Muscle layer of duodenum (tissue), 2 donors: ENCODE measurements around the gene OR51E2.

Source experiments
- H3K27ac ChIP-seq: one replicate; pipeline ENCODE4 v1.7.0; 2013; ENCODE audit warnings: mild to moderate bottlenecking, low read length
- H3K27me3 ChIP-seq: one replicate; pipeline ENCODE4 v1.7.0; 2013; ENCODE audit warnings: low read depth, mild to moderate bottlenecking, control low read depth, low read length
- H3K36me3 ChIP-seq, 2 donors: one replicate each; pipeline ENCODE4 v1.7.0; 2013; ENCODE audit warnings: low read length in 2 of 2, control low read depth in 1 of 2, mild to moderate bottlenecking in 1 of 2; ENCODE audit not compliant: insufficient read depth in 2 of 2, control insufficient read depth in 1 of 2
- H3K4me1 ChIP-seq, 2 donors: one replicate each; pipeline ENCODE4 v1.7.0; 2013; ENCODE audit warnings: low read length in 2 of 2, mild to moderate bottlenecking in 2 of 2, control low read depth in 1 of 2, moderate library complexity in 1 of 2; ENCODE audit not compliant: insufficient read depth in 2 of 2, control insufficient read depth in 1 of 2
- H3K4me3 ChIP-seq, 2 donors: one replicate each; pipeline ENCODE4 v1.7.0; 2013; ENCODE audit warnings: low read length in 2 of 2, low read depth in 1 of 2, mild to moderate bottlenecking in 1 of 2
- H3K9me3 ChIP-seq, 2 donors: one replicate each; pipeline ENCODE4 v1.7.0; 2013; ENCODE audit warnings: low read length in 2 of 2, control low read depth in 1 of 2, mild to moderate bottlenecking in 1 of 2; ENCODE audit not compliant: control insufficient read depth in 1 of 2
- donor health status: healthy.

The OR51E2 gene

GRCh38 chr11:4695442-4695841 is 2.2 kb downstream of the OR51E2 start:
- Histone ChIP-seq H3K27ac (no peak overlapping the region), H3K9me3 (no peaks in the 10 kb centered on the region), H3K27me3 (no peaks in the 10 kb centered on the region), H3K4me1 (peaks cover 0 to 5% of the 10 kb centered on the region in 2 donors), H3K4me3 (no peak overlapping the region), H3K36me3 (no peaks in the 10 kb centered on the region)

- H3K27ac ChIP-seq = no peak overlapping the region
- H3K27me3 ChIP-seq = no peaks in the 10 kb centered on the region
- H3K9me3 ChIP-seq = no peaks in the 10 kb centered on the region
- H3K4me3 ChIP-seq = no peak overlapping the region
- no peaks in the 10 kb centered on the region for H3K36me3 ChIP-seq
- no peaks in the 10 kb centered on the region for H3K4me1 ChIP-seq
These were observed 12.9 kb downstream of the OR51E2 start for GRCh38 chr11:4684631-4685285.

GRCh38 chr11:4682623-4683419 is 14.8 kb downstream of the OR51E2 start:
- Histone ChIP-seq H3K36me3 (no peaks in the 10 kb centered on the region), H3K27ac (no peak overlapping the region), H3K4me3 (no peak overlapping the region), H3K27me3 (no peaks in the 10 kb centered on the region), H3K9me3 (no peaks in the 10 kb centered on the region), H3K4me1 (no peaks in the 10 kb centered on the region)

GRCh38 chr11:4680341-4680740 is 17.3 kb downstream of the OR51E2 start:
- H3K4me3 ChIP-seq = no peak overlapping the region
- H3K27me3 ChIP-seq = no peaks in the 10 kb centered on the region
- H3K27ac ChIP-seq = no peak overlapping the region
- H3K4me1 ChIP-seq = no peaks in the 10 kb centered on the region
- H3K9me3 ChIP-seq = no peaks in the 10 kb centered on the region
- no peaks in the 10 kb centered on the region for H3K36me3 ChIP-seq

- Histone ChIP-seq H3K4me1 (no peaks in the 10 kb centered on the region), H3K4me3 (no peak overlapping the region), H3K27me3 (no peaks in the 10 kb centered on the region), H3K9me3 (no peaks in the 10 kb centered on the region), H3K27ac (no peak overlapping the region), H3K36me3 (no peaks in the 10 kb centered on the region)
These were observed 19.7 kb downstream of the OR51E2 start for GRCh38 chr11:4677948-4678347.

GRCh38 chr11:4673781-4674180 is 23.9 kb downstream of the OR51E2 start:
- no peak overlapping the region for H3K4me3 ChIP-seq
- H3K36me3 ChIP-seq = no peaks in the 10 kb centered on the region
- no peaks in the 10 kb centered on the region for H3K9me3 ChIP-seq
- no peaks in the 10 kb centered on the region for H3K4me1 ChIP-seq
- H3K27ac ChIP-seq = no peak overlapping the region
- no peaks in the 10 kb centered on the region for H3K27me3 ChIP-seq

- Histone ChIP-seq H3K27me3 (no peaks in the 10 kb centered on the region), H3K4me3 (no peak overlapping the region), H3K4me1 (no peaks in the 10 kb centered on the region), H3K27ac (no peak overlapping the region), H3K36me3 (no peaks in the 10 kb centered on the region), H3K9me3 (no peaks in the 10 kb centered on the region)
These were observed 25.2 kb downstream of the OR51E2 start for GRCh38 chr11:4672470-4672869.

- H3K27ac ChIP-seq = no peak overlapping the region
- no peaks in the 10 kb centered on the region for H3K36me3 ChIP-seq
- no peaks in the 10 kb centered on the region for H3K9me3 ChIP-seq
- H3K4me3 ChIP-seq = no peak overlapping the region
- H3K27me3 ChIP-seq = no peaks in the 10 kb centered on the region
- H3K4me1 ChIP-seq = no peaks in the 10 kb centered on the region
These were observed 25.9 kb downstream of the OR51E2 start for GRCh38 chr11:4671741-4672140.

GRCh38 chr11:4665424-4665823 is 32.2 kb downstream of the OR51E2 start:
- no peaks in the 10 kb centered on the region for H3K27me3 ChIP-seq
- H3K4me1 ChIP-seq = no peaks in the 10 kb centered on the region
- no peaks in the 10 kb centered on the region for H3K36me3 ChIP-seq
- H3K4me3 ChIP-seq = no peak overlapping the region
- H3K27ac ChIP-seq = no peak overlapping the region
- H3K9me3 ChIP-seq = no peaks in the 10 kb centered on the region

GRCh38 chr11:4664786-4665185 is 32.9 kb downstream of the OR51E2 start:
- H3K36me3 ChIP-seq = no peaks in the 10 kb centered on the region

GRCh38 chr11:4664183-4664582 is 33.5 kb downstream of the OR51E2 start:
- Histone ChIP-seq H3K4me3 (no peak overlapping the region), H3K27me3 (no peaks in the 10 kb centered on the region), H3K4me1 (no peaks in the 10 kb centered on the region), H3K36me3 (no peaks in the 10 kb centered on the region), H3K27ac (no peak overlapping the region), H3K9me3 (no peaks in the 10 kb centered on the region)

More at GRCh38 chr11:4664786-4665185, 32.9 kb downstream of the OR51E2 start:
- Histone ChIP-seq H3K9me3 (no peaks in the 10 kb centered on the region), H3K27ac (no peak overlapping the region), H3K4me3 (no peak overlapping the region), H3K27me3 (no peaks in the 10 kb centered on the region), H3K4me1 (no peaks in the 10 kb centered on the region)
